Stimulated activated CD4-positive, alpha-beta T cell treated with anti-CD3 and anti-CD28 coated beads, Interleukin-4, amount 100 ng/mL, for 24 hours (primary cell): ENCODE results near the gene PRKCB.

ENCODE experiments used
- DNase-seq: peaks from one replicate; pipeline ENCODE4 v3.0.0-alpha.2; 2020

Gene PRKCB

GRCh38 chr16:23974223-23974622, 138.4 kb downstream of the PRKCB start:
- DNase-seq = no peak

- no peak for DNase-seq
Measured at GRCh38 chr16:23975293-23975692, 139.5 kb downstream of the PRKCB start.

- no peak for DNase-seq
Measured at GRCh38 chr16:23976091-23976490, 140.3 kb downstream of the PRKCB start.

- DNase-seq = no peak
Measured at GRCh38 chr16:23976524-23976923, 140.7 kb downstream of the PRKCB start.

- DNase-seq = no peak
Measured at GRCh38 chr16:23979441-23979840, 143.7 kb downstream of the PRKCB start.

GRCh38 chr16:23979982-23980381, 144.2 kb downstream of the PRKCB start:
- no peak for DNase-seq

GRCh38 chr16:23981429-23982399, 145.9 kb downstream of the PRKCB start:
- no peak for DNase-seq

GRCh38 chr16:23986455-23986854, 150.7 kb downstream of the PRKCB start:
- no peak for DNase-seq

- no peak for DNase-seq
Measured at GRCh38 chr16:23987443-23987842, 151.7 kb downstream of the PRKCB start.

- no peak for DNase-seq
Measured at GRCh38 chr16:23990507-23990906, 154.7 kb downstream of the PRKCB start.

- DNase-seq = no peak
Measured at GRCh38 chr16:23991066-23991465, 155.3 kb downstream of the PRKCB start.

- no peak for DNase-seq
Measured at GRCh38 chr16:23994615-23995014, 158.8 kb downstream of the PRKCB start.

GRCh38 chr16:23996258-23996955, 160.6 kb downstream of the PRKCB start:
- DNase-seq = no peak

GRCh38 chr16:23998771-23999170, 163.0 kb downstream of the PRKCB start:
- no peak for DNase-seq

- DNase-seq = peak; percentile 81
Measured at GRCh38 chr16:23999663-24000062, 163.9 kb downstream of the PRKCB start.

GRCh38 chr16:24001710-24002109, 165.9 kb downstream of the PRKCB start:
- DNase-seq = no peak

- no peak for DNase-seq
Measured at GRCh38 chr16:24002619-24003018, 166.8 kb downstream of the PRKCB start.

- no peak for DNase-seq
Measured at GRCh38 chr16:24005577-24005976, 169.8 kb downstream of the PRKCB start.

- DNase-seq = no peak
Measured at GRCh38 chr16:24007391-24007790, 171.6 kb downstream of the PRKCB start.

GRCh38 chr16:24007934-24008333, 172.2 kb downstream of the PRKCB start:
- DNase-seq = no peak

GRCh38 chr16:24009098-24009497, 173.3 kb downstream of the PRKCB start:
- no peak for DNase-seq

- DNase-seq = no peak
Measured at GRCh38 chr16:24009955-24010354, 174.2 kb downstream of the PRKCB start.

- DNase-seq = peak; percentile 88
Measured at GRCh38 chr16:24010440-24011089, 174.8 kb downstream of the PRKCB start.

GRCh38 chr16:24011237-24011636, 175.5 kb downstream of the PRKCB start:
- DNase-seq = no peak
